ENCODE results near the gene ABTB1. TPM values are rescaled to one million over a fixed set of nuclear protein-coding genes. Genes with fewer than 3 reads are reported as not detected.

Gene ABTB1
- total RNA-seq, 3 donors from 2014 or later: 19.9 to 48.7 (median 33.7) TPM

GRCh38 chr3:127709320-127710060 lies 36.7 kb downstream of the ABTB1 start:
- DNase-seq (no peak), ATAC-seq (no peak)
- Histone ChIP-seq H3K36me3 (ENCODE audit: low read depth) (no peaks in the 10 kb centered on the region), H3K9me3 (no peaks in the 10 kb centered on the region), H3K4me3 (no peak overlapping the region), H3K4me1 (ENCODE audit: low read depth) (no peaks in the 10 kb centered on the region)
- no peak for TF ChIP-seq CTCF (IDR thresholded peaks at IDR 0.05)
- intact Hi-C loops (cut with DNase I, micrococcal nuclease): no loop called here

GRCh38 chr3:127710155-127710941 lies 37.6 kb downstream of the ABTB1 start:
- no peaks in the 10 kb centered on the region for H3K36me3 ChIP-seq (ENCODE audit: low read depth)
- H3K9me3 ChIP-seq: no peaks in the 10 kb centered on the region
- H3K4me1 ChIP-seq (ENCODE audit: low read depth): no peaks in the 10 kb centered on the region
- ATAC-seq (no peak), DNase-seq (no peak)
- no peak overlapping the region for H3K4me3 ChIP-seq
- intact Hi-C loops (cut with DNase I, micrococcal nuclease): no loop called here
- TF ChIP-seq CTCF (IDR thresholded peaks at IDR 0.05): no peak

GRCh38 chr3:127711021-127711695 lies 38.4 kb downstream of the ABTB1 start:
- Histone ChIP-seq H3K36me3 (ENCODE audit: low read depth) (no peaks in the 10 kb centered on the region), H3K4me1 (ENCODE audit: low read depth) (no peaks in the 10 kb centered on the region), H3K4me3 (no peak overlapping the region), H3K9me3 (no peaks in the 10 kb centered on the region)
- no peak for ATAC-seq
- TF ChIP-seq CTCF (IDR thresholded peaks at IDR 0.05): no peak
- intact Hi-C loops (cut with DNase I, micrococcal nuclease): no loop called here
- no peak for DNase-seq

- DNase-seq (no peak), ATAC-seq (no peak)
- intact Hi-C loops (cut with DNase I, micrococcal nuclease): no loop called here
- Histone ChIP-seq H3K4me1 (ENCODE audit: low read depth) (no peaks in the 10 kb centered on the region), H3K4me3 (no peak overlapping the region), H3K36me3 (ENCODE audit: low read depth) (no peaks in the 10 kb centered on the region), H3K9me3 (no peaks in the 10 kb centered on the region)
- TF ChIP-seq CTCF (IDR thresholded peaks at IDR 0.05): no peak
These were observed 39.1 kb downstream of the ABTB1 start for GRCh38 chr3:127711896-127712295.

- no peak overlapping the region for H3K4me3 ChIP-seq
- no peak for TF ChIP-seq CTCF (IDR thresholded peaks at IDR 0.05)
- H3K9me3 ChIP-seq: no peaks in the 10 kb centered on the region
- ATAC-seq (no peak), DNase-seq (no peak)
- H3K36me3 ChIP-seq (ENCODE audit: low read depth): no peaks in the 10 kb centered on the region
- H3K4me1 ChIP-seq (ENCODE audit: low read depth): no peaks in the 10 kb centered on the region
- intact Hi-C loops (cut with DNase I, micrococcal nuclease): no loop called here
These were observed 39.7 kb downstream of the ABTB1 start for GRCh38 chr3:127712461-127712860.
